ENCODE measurements around the gene PPRC1.

The PPRC1 gene

GRCh38 chr10:102132563-102133372, at the start of gene PPRC1:
TSS of gene PPRC1 (plus strand) at chr10:102133040. CDS start at chr10:102133069, 29 bp downstream.
- DNase-seq (ENCODE audit: low spot score): peak; percentile 99

GRCh38 chr10:102083541-102083940, 49.3 kb upstream of the PPRC1 start:
- DNase-seq (ENCODE audit: low spot score): no peak

DNA sequence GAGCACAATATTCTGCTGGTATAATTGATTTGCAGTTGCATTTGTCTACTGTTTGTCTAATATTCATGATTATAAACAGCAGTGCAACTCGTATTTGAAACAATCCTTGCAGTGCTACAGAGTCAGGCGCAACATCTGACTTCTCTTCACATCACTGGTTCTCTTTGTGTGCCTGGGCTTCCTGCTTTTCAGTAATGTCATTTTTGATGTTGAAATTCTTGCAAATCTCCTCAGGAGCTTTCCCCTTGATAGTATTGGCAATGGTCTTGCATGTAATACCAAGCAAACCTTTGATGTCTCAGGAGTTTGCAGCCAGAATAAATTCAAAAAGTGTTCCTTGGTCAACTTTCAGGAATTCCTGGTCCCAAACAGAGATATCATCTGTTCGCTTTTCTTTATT, 47.5 kb upstream of the PPRC1 start:
- DNase-seq (ENCODE audit: low spot score): no peak

DNA sequence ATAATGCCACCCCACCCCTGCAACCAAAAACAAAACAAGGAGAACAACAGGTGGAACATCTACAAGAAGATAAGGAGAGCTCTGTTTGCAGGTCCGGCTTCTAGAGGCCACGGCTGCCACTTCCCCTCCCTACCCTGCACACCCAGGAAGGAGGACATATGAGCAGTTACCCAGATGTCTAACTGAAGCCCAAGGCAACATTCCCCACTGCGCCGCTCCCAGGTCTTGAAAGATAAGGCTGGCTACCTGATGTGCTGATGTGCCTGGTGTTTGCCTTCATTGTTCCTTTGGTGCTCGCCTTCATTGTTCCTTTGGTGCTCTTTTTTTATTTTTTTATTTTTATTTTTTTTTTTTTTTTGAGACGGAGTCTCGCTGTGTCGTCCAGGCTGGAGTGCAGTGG, 46.6 kb upstream of the PPRC1 start:
- DNase-seq (ENCODE audit: low spot score): no peak

DNA sequence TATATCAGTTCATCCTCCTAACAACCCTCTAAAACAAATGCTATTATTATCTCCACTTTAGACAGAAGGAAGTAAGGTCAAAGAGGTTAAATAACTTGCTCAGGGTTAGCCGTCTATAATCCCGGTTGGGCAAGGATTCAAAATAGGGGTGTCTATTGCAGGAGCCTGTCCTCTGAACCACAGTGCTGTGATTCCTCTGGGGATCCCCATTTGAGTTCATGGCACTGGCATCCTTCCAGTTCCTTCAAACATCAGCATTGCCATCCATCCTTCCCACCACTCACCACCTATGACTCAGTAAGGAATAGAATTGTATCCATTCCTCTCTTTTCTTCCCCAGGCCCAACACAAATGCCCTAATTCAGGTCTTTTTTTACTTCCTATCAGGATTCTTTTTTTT, 42.1 kb upstream of the PPRC1 start:
- DNase-seq (ENCODE audit: low spot score): no peak

DNA sequence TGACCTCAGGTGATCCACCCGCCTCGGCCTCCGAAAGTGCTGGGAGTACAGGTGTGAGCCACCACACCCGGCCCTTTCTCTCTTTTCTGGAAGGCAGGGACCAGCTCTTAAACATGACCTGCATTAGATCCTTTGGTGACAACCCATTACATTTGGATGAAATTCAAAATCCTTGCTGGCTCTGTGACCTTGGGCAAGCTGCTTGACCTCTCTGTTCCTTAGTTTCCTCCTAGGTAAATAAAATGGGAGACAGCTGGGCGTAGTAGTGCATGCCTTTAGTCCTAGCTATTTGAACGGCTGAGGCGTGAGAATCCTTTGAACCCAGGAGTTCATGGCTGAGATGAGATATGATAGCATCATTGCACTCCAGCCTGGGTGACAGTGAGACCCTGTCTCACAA, 36.4 kb upstream of the PPRC1 start:
- DNase-seq (ENCODE audit: low spot score): no peak

- DNase-seq (ENCODE audit: low spot score): no peak
Observed at GRCh38 chr10:102101152-102101551, 31.7 kb upstream of the PPRC1 start.

GRCh38 chr10:102102421-102102820, 30.4 kb upstream of the PPRC1 start:
- DNase-seq (ENCODE audit: low spot score): no peak

DNA sequence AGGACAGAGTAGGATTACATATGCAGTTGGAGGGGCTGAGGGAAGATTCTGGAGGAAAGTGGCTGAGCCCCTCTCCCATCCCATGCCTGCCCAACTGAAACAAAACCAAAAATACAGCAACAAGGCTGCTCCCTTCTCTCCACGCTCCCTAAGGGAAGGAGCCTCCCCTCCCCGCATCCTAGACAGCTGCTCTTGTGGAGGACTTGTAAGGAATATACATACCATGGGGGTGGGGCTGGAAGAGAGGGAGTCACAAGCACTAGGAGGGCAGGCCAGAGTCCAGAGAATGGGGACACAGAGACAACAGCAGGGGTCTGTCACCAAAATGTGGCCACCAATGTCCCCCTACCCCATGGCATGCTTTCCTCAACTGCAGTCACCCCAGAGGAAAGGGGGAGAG, 25.8 kb upstream of the PPRC1 start:
- no peak for DNase-seq (ENCODE audit: low spot score)

DNA sequence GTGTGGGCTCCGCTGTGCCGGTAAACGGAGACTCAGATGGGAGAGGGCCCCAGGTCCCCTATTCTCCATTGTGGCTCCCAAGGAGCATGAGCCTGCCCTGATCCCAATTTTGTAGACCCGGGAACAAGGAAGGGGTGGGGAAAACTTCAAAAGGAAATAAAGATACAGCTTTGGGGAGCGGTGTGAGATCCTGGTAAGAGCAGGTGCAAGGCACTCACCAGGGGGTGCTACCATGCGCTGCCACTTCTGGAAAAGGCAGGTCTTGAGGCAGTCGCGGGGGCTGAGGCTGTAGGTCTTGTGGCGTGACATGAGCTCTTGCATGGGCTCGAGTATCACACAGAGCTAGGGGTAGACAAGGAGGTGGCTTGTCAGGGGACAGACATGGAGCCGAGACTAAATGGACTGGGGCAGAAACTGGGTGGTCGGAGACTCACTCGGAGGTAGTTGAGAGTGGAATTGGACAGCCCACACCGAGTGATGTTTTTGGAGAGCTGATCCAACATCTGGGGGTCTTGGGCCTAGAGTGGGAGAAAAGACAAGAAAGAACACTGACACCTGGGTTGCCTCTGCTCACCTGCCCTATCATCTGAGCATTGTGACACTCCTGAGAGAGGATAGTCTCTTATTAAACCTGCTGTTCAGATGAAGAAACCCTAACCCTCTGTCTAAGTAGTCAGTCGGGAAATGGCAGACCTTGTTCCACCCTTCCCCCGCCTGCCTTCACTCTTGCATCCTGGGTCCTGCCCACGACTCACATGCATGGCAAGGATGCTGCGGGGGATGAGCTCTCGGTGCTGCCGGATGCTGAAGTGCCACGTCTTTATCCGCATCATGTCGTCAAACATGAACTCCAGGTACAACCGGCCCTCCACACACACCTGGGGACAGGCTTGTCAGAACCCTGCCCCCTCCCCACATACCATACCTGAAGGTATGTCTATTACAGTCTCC, 23.4 kb upstream of the PPRC1 start:
- DNase-seq (ENCODE audit: low spot score): no peak

DNA sequence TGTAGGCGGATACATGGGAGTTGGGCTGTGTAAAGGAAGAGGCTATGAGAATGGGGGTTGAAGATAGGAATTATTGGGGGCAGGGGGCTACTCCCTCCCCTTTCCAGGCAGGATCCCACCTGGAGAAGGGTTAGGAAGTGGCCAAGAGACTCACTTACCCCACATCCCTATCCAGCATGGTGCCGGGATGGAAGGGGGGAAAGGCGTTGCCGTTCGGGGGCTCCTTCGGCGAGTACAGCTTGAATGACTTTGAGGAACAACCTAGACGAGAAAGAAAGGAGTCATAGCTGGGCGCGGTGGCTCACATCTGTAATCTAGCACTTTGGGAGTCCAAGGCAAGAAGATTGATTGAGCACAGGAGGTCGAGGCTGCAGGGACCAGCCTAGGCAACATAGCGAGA, 21.6 kb upstream of the PPRC1 start:
- no peak for DNase-seq (ENCODE audit: low spot score)

GRCh38 chr10:102112210-102112817, 20.5 kb upstream of the PPRC1 start:
- DNase-seq (ENCODE audit: low spot score): no peak

DNA sequence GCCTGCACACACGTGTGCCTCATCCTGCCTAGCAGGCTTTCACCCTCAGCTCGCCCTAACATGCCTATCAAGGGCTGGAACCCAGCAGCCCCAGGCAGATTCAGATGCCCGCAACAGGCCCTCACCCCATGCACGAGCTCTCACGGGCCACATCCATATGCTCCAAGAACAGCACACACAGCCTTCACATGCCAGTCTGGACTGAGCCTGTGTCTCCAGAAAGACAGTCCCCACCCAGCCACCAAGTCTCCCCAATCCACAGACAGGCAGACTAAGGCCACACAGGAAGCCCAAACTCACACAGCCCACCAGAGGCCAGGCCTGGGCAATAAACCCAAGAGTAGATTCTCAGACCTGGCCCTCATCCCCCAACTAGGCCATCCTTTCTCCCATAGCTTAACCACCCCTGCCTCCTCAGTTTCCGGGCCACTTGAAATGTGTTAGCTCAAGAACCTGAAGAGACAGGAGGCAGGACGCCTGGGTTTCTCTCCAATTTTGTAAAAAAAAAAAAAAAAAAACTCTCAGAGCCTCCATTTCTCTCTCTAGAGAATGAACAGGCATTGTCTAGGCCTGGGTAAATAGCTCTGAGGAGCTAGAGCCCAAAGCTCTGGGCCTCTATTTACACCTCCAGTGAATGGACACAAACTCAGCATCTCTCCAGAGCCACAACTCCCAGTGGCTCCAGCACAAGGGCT, 19.4 kb upstream of the PPRC1 start:
- no peak for DNase-seq (ENCODE audit: low spot score)

DNA sequence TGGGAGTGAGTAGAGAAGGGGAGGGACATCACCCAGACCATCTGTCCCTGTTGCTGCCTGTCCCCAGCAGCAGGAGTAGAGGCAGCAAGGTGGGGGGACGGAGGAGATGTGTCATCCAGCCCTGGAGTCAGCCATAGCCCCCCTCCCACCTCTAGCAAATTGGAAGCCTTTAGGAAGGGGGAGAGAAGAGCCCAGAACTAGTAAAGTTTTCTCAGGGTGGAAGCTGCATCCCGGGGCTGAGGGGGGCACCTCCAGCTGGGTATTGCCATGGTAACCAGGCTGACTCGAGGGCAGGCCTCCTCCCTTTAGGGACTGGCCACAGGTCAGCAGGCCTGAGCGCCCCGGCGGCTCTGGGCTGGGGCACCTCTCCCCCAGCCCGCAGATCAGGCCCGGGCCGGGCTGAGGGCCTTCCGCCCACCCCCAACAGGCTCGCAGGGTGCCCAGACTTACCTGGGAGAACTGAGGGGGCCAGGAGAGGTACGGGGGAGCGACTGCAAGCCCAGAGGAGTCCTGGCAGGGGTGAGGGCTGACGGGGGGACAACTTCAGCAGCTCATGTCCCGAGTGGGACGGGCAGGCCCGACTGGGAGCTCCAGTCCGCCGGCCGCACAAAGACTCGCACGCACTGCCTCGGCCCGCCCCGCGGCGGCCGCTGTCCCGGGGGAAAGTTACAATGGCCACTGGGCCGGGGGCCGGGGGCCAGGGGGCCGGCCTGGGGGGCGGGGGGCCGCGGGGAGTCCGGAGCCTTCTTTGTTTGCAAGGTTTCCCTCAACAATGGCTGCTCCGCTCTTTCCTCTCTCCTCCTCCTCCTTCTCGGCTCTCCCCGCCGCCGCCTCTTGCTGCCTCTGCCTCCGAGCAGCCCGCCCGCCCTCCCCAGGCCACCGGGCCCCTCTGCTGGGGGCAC, 18.6 kb upstream of the PPRC1 start:
- DNase-seq (ENCODE audit: low spot score): no peak

- peak; percentile 66 for DNase-seq (ENCODE audit: low spot score)
Observed at GRCh38 chr10:102114861-102115618, 17.8 kb upstream of the PPRC1 start.

DNA sequence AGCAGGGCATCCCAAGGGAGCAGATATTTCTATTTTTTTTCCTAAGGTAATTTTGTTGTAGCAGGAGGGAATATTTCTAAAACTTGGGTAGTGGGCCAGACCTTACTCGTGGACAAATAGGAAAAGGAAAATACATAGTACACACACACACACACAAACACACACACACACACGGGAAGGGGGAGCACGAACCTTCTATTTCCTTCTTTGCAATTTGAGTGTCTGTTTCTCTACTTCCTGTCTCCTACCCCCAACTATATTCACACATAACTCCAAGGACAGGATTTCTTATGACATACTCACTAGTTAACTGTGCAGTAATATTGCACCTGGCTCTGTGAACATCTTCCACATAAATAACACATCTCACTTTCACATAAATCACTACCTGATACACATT, 17.1 kb upstream of the PPRC1 start:
- DNase-seq (ENCODE audit: low spot score): no peak

- no peak for DNase-seq (ENCODE audit: low spot score)
Observed at GRCh38 chr10:102116656-102117055, 16.2 kb upstream of the PPRC1 start.

GRCh38 chr10:102117391-102118159, 15.3 kb upstream of the PPRC1 start:
- DNase-seq (ENCODE audit: low spot score): peak; percentile 40

GRCh38 chr10:102118867-102119266, 14.0 kb upstream of the PPRC1 start:
- no peak for DNase-seq (ENCODE audit: low spot score)

All from SW480 (cell line).